GM19372 (cell line): ENCODE data around the gene SCUBE2.
"Not testable (repeated sequence)": the region's sequence is repeated elsewhere in the genome, so short reads cannot be mapped to it uniquely, and the experiment has no call there.

Experiments used
- ATAC-seq: cut with Tn5 transposase; IDR thresholded peaks from one replicate; pipeline ENCODE4 v1.9.1; 2021; ENCODE audit warnings: mild to moderate bottlenecking, low read depth, moderate library complexity; ENCODE audit not compliant: unreplicated experiment

SCUBE2 gene

GRCh38 chr11:9014826-9015225 is 76.6 kb downstream of the SCUBE2 start:
- no peak for ATAC-seq

- no peak for ATAC-seq
Measured at GRCh38 chr11:9013373-9013772, 78.0 kb downstream of the SCUBE2 start.

- not testable (repeated sequence) for ATAC-seq
Measured at GRCh38 chr11:9009538-9009937, 81.9 kb downstream of the SCUBE2 start.

- no peak for ATAC-seq
Measured at GRCh38 chr11:9008661-9009060, 82.7 kb downstream of the SCUBE2 start.

- ATAC-seq, result no peak
Measured at GRCh38 chr11:9008011-9008550, 83.3 kb downstream of the SCUBE2 start.

GRCh38 chr11:9005087-9005486 is 86.3 kb downstream of the SCUBE2 start:
- ATAC-seq, result no peak

GRCh38 chr11:9004183-9004926 is 87.0 kb downstream of the SCUBE2 start:
- ATAC-seq, result no peak

GRCh38 chr11:9003573-9004182 is 87.7 kb downstream of the SCUBE2 start, which contains the start of gene NRIP3:
Gene NRIP3 (minus strand): TSS chr11:9004001. CDS start chr11:9003935, 66 bp downstream.
- no peak for ATAC-seq

- no peak for ATAC-seq
Measured at GRCh38 chr11:9002920-9003572, 88.4 kb downstream of the SCUBE2 start.

- ATAC-seq, result no peak
Measured at GRCh38 chr11:9001736-9002135, 89.7 kb downstream of the SCUBE2 start.

GRCh38 chr11:8998017-8998416 is 93.4 kb downstream of the SCUBE2 start:
- ATAC-seq, result no peak

- no peak for ATAC-seq
Measured at GRCh38 chr11:8997451-8997850, 93.9 kb downstream of the SCUBE2 start.

GRCh38 chr11:8989453-8989852 is 101.9 kb downstream of the SCUBE2 start:
- ATAC-seq, result no peak

GRCh38 chr11:8988329-8989234 is 102.8 kb downstream of the SCUBE2 start:
- ATAC-seq, result no peak

- ATAC-seq, result no peak
Measured at GRCh38 chr11:8987446-8987845, 104.0 kb downstream of the SCUBE2 start.

- ATAC-seq, result not testable (repeated sequence)
Measured at GRCh38 chr11:8986772-8987171, 104.6 kb downstream of the SCUBE2 start.

- no peak for ATAC-seq
Measured at GRCh38 chr11:8985462-8985861, 105.9 kb downstream of the SCUBE2 start.

GRCh38 chr11:8983552-8983951 is 107.8 kb downstream of the SCUBE2 start:
- ATAC-seq, result no peak

GRCh38 chr11:8980485-8980884 is 110.9 kb downstream of the SCUBE2 start:
- ATAC-seq, result no peak

- ATAC-seq, result not testable (repeated sequence)
Measured at GRCh38 chr11:8979365-8979764, 112.0 kb downstream of the SCUBE2 start.
